ENCODE measurements around the gene PTGDS.

DNA sequence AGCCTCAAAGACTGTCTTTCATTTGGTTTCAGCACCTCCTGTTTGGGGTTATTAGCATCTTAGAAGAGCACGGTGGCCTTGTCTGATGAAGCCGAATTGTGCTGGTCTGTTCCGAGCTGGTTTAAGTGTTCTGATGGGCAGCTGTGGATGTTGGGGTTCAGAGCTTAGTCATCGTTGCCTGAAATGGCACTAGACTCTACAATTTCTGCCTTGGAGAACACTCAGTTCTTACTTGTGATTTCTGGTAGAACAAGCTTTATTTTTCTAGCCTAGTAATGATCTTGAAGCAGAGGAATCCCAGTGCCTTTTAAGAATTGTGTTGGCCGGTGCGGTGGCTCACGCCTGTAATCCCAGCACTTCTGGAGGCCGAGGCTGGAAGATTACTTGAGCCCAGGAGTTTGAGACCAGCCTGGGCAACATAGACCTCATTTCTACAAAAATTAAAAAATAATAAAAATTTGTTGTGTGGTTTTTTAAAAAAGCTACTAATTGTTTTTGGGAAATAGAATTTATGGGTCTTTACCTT is 40.6 kb upstream of the PTGDS start:
- TF ChIP-seq, protein P1, sequence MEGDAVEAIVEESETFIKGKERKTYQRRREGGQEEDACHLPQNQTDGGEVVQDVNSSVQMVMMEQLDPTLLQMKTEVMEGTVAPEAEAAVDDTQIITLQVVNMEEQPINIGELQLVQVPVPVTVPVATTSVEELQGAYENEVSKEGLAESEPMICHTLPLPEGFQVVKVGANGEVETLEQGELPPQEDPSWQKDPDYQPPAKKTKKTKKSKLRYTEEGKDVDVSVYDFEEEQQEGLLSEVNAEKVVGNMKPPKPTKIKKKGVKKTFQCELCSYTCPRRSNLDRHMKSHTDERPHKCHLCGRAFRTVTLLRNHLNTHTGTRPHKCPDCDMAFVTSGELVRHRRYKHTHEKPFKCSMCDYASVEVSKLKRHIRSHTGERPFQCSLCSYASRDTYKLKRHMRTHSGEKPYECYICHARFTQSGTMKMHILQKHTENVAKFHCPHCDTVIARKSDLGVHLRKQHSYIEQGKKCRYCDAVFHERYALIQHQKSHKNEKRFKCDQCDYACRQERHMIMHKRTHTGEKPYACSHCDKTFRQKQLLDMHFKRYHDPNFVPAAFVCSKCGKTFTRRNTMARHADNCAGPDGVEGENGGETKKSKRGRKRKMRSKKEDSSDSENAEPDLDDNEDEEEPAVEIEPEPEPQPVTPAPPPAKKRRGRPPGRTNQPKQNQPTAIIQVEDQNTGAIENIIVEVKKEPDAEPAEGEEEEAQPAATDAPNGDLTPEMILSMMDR (IDR thresholded peaks at IDR 0.05), result no peak
- TF ChIP-seq POLR2A (IDR thresholded peaks at IDR 0.05), result no peak

Data from breast epithelium (tissue), 3 donors.